AG04450 (cell line): ENCODE results near the gene FLT3. TPM values are rescaled to one million over a fixed set of nuclear protein-coding genes. Genes with fewer than 3 reads are reported as not detected.
A peak's percentile ranks its signal among the peaks of the same experiment; 100 is the strongest.
"Not testable (repeated sequence)": the region's sequence is repeated elsewhere in the genome, so short reads cannot be mapped to it uniquely, and the experiment has no call there.

Experiments
- CTCF ChIA-PET: fragments of 300-600, 350-600 bp; formaldehyde crosslinking; extraction: SDS; loops from one replicate; lab custom pipeline; 2022; ENCODE audit warnings: antibody characterized with exemption, inconsistent platforms; lab: Charles Lee
- POLR2A ChIA-PET: fragments of 350-600 bp; formaldehyde crosslinking; extraction: SDS; loops from one replicate; lab custom pipeline; 2021; ENCODE audit warnings: antibody characterized with exemption, inconsistent platforms; lab: Yijun Ruan, JAX
- DNase-seq: peaks from one replicate; pipeline ENCODE4 v3.0.0-alpha.2; 2011; ENCODE audit warnings: low read depth, low spot score
- H3K27ac ChIP-seq: one replicate; pipeline ENCODE4 v1.5.1; 2012; ENCODE audit warnings: low read depth, low read length, control low read depth
- H3K27me3 ChIP-seq: one replicate; pipeline ENCODE4 v1.6.0; 2012; ENCODE audit warnings: low read length; ENCODE audit not compliant: control insufficient read depth, insufficient read depth
- H3K4me3 ChIP-seq: 2 replicates; pipeline ENCODE4 v1.5.1; 2011; ENCODE audit warnings: mild to moderate bottlenecking, low read depth, low read length, control low read depth
- H3K9me3 ChIP-seq: 2 replicates; pipeline ENCODE4 v1.5.1; 2012; ENCODE audit warnings: low read length; ENCODE audit not compliant: control insufficient read depth, insufficient read depth
- polyA minus RNA-seq: library from RNA; depleted of rRNA, polyadenylated mRNA; stranded (reverse); fragments of >200 nt; gene quantifications from 2 replicates; pipeline ENCODE4 v1.2.3, GENCODE V29; 2011; rRNA and poly(A)+ RNA removed
- polyA plus RNA-seq: library from polyadenylated mRNA; depleted of rRNA; stranded (reverse); fragments of >200 nt; gene quantifications from 2 replicates; pipeline ENCODE4 v1.2.3, GENCODE V29; 2011; rRNA removed
- TF ChIP-seq, protein P1 (sequence below): IDR thresholded peaks from 2 replicates; pipeline ENCODE4 v1.5.1; 2011; ENCODE audit warnings: low read depth, low read length, control low read depth, inconsistent platforms

The FLT3 gene
- polyA plus RNA-seq (0.01 TPM in 1 of 2 replicates, not detected in the other), polyA minus RNA-seq (not detected in 2 replicates)

DNA sequence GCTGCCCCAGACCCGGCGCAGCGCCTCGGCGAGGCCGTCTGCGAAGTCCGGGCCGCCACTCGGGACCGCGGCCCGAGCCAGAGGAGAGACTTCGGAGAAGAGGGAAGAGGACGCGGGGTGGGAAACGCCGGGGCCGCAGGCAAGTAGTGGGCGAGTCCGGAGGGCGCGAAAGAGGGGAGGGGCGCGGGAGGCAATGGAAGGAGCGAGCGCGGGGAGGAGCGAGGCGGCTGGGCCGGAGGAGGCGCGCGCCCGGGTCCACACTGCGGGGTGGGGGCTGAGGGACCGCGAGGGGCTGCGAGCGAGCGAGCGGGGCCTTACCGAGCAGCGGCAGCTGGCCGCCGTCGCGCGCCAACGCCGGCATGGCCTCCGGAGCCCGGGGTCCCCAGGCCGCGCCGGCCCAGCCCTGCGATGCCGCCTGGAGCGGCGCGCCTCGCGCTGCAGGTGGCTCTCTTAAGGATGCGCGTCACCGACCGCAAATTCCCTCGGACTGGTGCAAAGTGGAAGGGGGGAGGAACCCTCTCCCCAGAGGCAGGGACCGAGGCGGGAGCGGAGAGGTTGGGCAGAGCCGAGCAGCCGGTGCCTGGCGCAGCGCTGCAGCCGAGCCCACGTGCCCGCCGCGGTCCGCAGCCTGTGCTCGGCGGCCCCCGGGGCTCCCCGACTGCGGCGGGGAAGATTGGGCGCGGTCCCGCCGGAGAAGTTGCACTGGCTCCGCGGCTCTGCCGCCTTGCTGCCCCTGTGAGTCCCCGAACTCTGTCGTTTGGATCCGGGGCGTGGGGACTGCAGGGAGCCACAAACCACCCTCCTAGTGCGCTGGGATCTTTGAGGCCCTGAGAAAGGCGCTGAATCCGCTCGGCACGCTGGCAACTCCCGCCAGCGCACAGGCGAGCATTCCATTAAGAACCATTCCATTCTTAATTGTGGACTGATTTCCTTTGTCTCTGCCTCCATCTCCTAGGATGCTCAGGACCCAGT lies at the start of gene FLT3:
Gene FLT3 (minus strand): TSS at position 427 of the 972 bp plus-strand sequence. CDS start 66 bp downstream, at position 361.
- Histone ChIP-seq H3K4me3 (peak within 1 kb of the TSS; percentile 44), H3K27ac (no peak within 1 kb of the TSS), H3K9me3 (no peaks in the 10 kb centered on the region), H3K27me3 (peaks cover 41% of the 10 kb centered on the region)
- no peak for DNase-seq
- ChIA-PET CTCF (interaction anchor here (0.6 kb wide), 1 partner anchor 651 kb away, joined by 5 read pairs; no protein-coding TSS in a partner anchor), POLR2A (no interaction called here)
- TF ChIP-seq, protein P1, sequence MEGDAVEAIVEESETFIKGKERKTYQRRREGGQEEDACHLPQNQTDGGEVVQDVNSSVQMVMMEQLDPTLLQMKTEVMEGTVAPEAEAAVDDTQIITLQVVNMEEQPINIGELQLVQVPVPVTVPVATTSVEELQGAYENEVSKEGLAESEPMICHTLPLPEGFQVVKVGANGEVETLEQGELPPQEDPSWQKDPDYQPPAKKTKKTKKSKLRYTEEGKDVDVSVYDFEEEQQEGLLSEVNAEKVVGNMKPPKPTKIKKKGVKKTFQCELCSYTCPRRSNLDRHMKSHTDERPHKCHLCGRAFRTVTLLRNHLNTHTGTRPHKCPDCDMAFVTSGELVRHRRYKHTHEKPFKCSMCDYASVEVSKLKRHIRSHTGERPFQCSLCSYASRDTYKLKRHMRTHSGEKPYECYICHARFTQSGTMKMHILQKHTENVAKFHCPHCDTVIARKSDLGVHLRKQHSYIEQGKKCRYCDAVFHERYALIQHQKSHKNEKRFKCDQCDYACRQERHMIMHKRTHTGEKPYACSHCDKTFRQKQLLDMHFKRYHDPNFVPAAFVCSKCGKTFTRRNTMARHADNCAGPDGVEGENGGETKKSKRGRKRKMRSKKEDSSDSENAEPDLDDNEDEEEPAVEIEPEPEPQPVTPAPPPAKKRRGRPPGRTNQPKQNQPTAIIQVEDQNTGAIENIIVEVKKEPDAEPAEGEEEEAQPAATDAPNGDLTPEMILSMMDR: no peak

DNA sequence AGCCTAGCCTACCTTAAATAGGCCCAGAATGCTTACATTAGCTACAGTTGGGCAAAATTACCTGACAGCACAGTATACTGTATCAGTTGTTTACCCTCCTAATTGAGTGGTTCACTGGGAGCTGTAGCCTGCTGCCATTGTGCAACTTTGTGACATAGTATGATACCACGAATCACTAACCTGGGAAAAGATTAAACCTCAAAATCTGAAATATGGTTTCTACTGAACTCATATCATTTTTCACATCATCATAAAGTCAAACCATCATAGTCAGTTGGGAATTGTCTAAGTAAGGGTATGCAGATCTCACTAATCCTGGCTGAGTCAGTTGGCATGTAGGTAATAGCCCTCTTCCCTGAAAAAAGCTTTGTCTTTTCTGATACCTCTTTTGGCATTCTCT lies 47.1 kb upstream of the FLT3 start:
- no peaks in the 10 kb centered on the region for H3K27me3 ChIP-seq
- CTCF ChIA-PET: interaction anchor here (0.6 kb wide), 1 partner anchor 9 kb away, joined by 3 read pairs; no protein-coding TSS in a partner anchor
- POLR2A ChIA-PET: no interaction called here
- no peak overlapping the region for H3K4me3 ChIP-seq
- TF ChIP-seq, protein P1: no peak
- DNase-seq: no peak
- H3K9me3 ChIP-seq: no peaks in the 10 kb centered on the region
- no peak overlapping the region for H3K27ac ChIP-seq

DNA sequence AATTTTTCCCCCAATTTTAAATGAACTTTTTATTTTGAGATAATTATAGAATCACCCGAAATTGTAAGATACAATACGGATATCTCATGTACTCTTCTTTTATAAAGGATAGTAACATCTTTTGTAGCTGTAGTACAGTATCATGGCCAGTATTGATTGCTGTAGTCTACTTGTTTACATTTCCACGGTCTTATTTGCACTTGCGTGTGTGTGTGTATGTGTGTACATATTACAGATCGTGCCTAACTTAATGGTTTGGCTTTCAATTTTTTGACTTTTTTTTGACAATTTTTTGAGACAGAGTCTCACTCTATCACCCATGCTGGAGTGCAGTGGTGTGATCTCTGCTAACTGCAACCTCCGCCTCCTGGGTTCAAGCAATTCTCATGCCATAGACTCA lies 44.7 kb upstream of the FLT3 start:
- POLR2A ChIA-PET: interaction anchor here (0.8 kb wide), 1 partner anchor 8 kb away, joined by 3 read pairs; no protein-coding TSS in a partner anchor

DNA sequence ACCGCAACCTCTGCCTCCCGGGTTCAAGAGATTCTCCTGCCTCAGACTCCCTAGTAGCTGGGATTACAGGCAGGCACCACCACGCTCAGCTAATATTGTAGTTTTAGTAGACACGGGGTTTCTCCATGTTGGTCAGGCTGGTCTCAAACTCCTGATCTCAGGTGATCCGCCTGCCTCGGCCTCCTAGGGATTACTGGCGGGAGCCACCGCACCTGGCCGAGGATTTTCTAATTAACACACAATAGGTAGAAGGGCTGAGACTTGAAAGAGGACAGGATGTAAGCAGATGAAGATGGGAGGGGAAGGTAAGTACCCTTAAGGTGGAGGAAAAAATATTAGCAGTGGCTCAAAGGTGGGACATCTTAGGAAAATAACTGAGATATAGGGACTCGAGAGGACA lies 41.2 kb upstream of the FLT3 start:
- H3K4me3 ChIP-seq, CTCF ChIA-PET, POLR2A ChIA-PET, H3K9me3 ChIP-seq, H3K27ac ChIP-seq, DNase-seq, H3K27me3 ChIP-seq: not testable (repeated sequence)

More for the DNA sequence above, 44.7 kb upstream of the FLT3 start:
- Histone ChIP-seq H3K4me3 (no peak overlapping the region), H3K27me3 (no peaks in the 10 kb centered on the region), H3K27ac (no peak overlapping the region), H3K9me3 (no peaks in the 10 kb centered on the region)
- TF ChIP-seq, protein P1: no peak
- DNase-seq: no peak
- CTCF ChIA-PET: no interaction called here

DNA sequence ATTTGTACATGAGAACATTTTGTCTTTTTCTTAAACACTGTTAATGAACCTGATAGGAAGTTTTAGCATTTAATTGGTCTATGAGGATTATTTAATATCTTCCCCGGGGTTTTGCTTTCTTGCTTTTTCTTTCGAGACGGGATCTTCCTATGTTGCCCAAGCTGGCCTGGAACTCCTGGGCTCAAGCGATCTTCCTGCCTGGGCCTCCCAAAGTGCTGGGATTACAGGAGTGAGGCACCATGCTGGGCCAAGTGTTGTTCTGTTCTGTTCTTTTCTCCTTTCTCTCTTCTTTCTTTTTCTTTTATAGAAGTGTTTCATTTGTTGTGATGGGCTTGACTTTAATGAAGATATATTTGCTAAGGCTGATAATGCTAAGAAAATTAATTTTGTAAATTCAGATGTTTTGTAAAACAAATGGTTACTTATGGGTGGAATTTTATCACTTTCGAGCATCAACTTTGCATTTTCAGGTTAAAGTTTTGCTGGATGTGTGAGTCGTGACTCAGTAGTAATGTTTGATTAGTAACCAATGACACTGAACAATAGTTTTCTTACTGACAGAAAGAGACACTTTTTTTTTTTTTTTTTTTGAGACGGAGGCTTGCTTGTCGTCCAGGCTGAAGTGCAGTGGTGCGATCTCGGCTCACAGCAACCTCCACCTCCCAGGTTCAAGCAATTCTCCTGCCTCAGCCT lies 40.2 kb upstream of the FLT3 start:
- DNase-seq: no peak
- POLR2A ChIA-PET: interaction anchor here (0.6 to 2.1 kb wide), 3 partner anchors 11 to 158 kb away, joined by 3 to 5 read pairs (median 4); no protein-coding TSS in a partner anchor
- TF ChIP-seq, protein P1: no peak
- CTCF ChIA-PET: no interaction called here
- H3K9me3 ChIP-seq: no peaks in the 10 kb centered on the region
- H3K4me3 ChIP-seq: peak overlapping the region; percentile 92
- no peaks in the 10 kb centered on the region for H3K27me3 ChIP-seq
- H3K27ac ChIP-seq: no peak overlapping the region
